ENCODE measurements around the gene IPPK.

DNA sequence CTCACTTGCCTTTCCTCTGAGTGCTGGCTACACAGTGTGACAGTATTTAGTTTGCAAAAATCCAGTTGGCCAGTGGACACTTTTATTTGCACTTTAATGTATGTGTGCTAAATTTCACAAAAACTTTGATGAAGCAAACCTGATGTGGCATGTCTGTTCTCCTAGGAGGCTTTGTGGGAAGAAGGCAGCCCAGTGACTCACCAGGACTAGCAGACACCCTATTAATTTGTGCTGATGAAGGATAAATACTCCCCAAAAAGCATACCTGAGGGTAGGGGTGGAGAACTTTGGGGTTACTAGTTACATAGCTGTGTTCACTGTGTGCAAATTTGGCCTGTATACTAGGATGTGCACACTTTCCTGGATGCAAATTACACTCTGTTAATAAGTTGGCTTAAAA is 39.3 kb upstream of the IPPK start:
- TF ChIP-seq, protein P1, sequence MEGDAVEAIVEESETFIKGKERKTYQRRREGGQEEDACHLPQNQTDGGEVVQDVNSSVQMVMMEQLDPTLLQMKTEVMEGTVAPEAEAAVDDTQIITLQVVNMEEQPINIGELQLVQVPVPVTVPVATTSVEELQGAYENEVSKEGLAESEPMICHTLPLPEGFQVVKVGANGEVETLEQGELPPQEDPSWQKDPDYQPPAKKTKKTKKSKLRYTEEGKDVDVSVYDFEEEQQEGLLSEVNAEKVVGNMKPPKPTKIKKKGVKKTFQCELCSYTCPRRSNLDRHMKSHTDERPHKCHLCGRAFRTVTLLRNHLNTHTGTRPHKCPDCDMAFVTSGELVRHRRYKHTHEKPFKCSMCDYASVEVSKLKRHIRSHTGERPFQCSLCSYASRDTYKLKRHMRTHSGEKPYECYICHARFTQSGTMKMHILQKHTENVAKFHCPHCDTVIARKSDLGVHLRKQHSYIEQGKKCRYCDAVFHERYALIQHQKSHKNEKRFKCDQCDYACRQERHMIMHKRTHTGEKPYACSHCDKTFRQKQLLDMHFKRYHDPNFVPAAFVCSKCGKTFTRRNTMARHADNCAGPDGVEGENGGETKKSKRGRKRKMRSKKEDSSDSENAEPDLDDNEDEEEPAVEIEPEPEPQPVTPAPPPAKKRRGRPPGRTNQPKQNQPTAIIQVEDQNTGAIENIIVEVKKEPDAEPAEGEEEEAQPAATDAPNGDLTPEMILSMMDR (IDR thresholded peaks at IDR 0.05 in 4 of 5, conservative IDR thresholded peaks at IDR 0.05 in 1 of 5) = no peak
- no peak for TF ChIP-seq POLR2A (IDR thresholded peaks at IDR 0.05)

Data from gastrocnemius medialis (tissue), 4 donors.